Measurements from ENCODE around the gene UPF2.

- TF ChIP-seq CTCF (IDR thresholded peaks at IDR 0.05; ENCODE audit: borderline replicate concordance, extremely low read depth, low read length, poor library complexity, severe bottlenecking): no peak
- no peak for TF ChIP-seq EZH2 (IDR thresholded peaks at IDR 0.05; ENCODE audit: borderline replicate concordance, low read depth, low read length, severe bottlenecking)
These were observed 143.3 kb downstream of the UPF2 start for GRCh38 chr10:11899067-11899876.

Measured in DND-41 (cell line).